ENCODE results near the gene MLPH.
"Not testable (repeated sequence)": the region's sequence is repeated elsewhere in the genome, so short reads cannot be mapped to it uniquely, and the experiment has no call there.

The MLPH gene

GRCh38 chr2:237459741-237460174, 27.3 kb upstream of the MLPH start:
- Mint-ChIP-seq H3K9me3 (peaks cover 16% of the 10 kb centered on the region), H3K4me1 (peaks cover 14% of the 10 kb centered on the region), H3K36me3 (ENCODE audit: low read depth) (no peaks in the 10 kb centered on the region), H3K27ac (no peak overlapping the region), H3K27me3 (ENCODE audit: low read depth, poor library complexity) (peaks cover 21% of the 10 kb centered on the region), H3K4me3 (no peak overlapping the region)
- TF ChIP-seq CTCF (IDR thresholded peaks at IDR 0.05) = no peak
- DNase-seq = no peak

GRCh38 chr2:237464757-237465391, 22.2 kb upstream of the MLPH start:
- Mint-ChIP-seq H3K36me3 (ENCODE audit: low read depth) (no peaks in the 10 kb centered on the region), H3K9me3 (peaks cover 6% of the 10 kb centered on the region), H3K27ac (no peak overlapping the region), H3K27me3 (ENCODE audit: low read depth, poor library complexity) (peaks cover 8% of the 10 kb centered on the region), H3K4me1 (peaks cover 5% of the 10 kb centered on the region), H3K4me3 (no peak overlapping the region)
- TF ChIP-seq CTCF (IDR thresholded peaks at IDR 0.05) = no peak
- DNase-seq = no peak

GRCh38 chr2:237465515-237466148, 21.4 kb upstream of the MLPH start:
- peak overlapping the region; percentile 85 for H3K27ac Mint-ChIP-seq
- no peak for TF ChIP-seq CTCF (IDR thresholded peaks at IDR 0.05)
- DNase-seq = no peak
- no peaks in the 10 kb centered on the region for H3K36me3 Mint-ChIP-seq (ENCODE audit: low read depth)
- no peak overlapping the region for H3K4me3 Mint-ChIP-seq
- H3K27me3 Mint-ChIP-seq (ENCODE audit: low read depth, poor library complexity) = peaks cover 7% of the 10 kb centered on the region
- H3K4me1 Mint-ChIP-seq = peaks cover 9% of the 10 kb centered on the region
- peaks cover 6% of the 10 kb centered on the region for H3K9me3 Mint-ChIP-seq

- peaks cover 14% of the 10 kb centered on the region for H3K4me1 Mint-ChIP-seq
- H3K4me3 Mint-ChIP-seq = no peak overlapping the region
- no peak for DNase-seq
- peaks cover 6% of the 10 kb centered on the region for H3K9me3 Mint-ChIP-seq
- no peaks in the 10 kb centered on the region for H3K36me3 Mint-ChIP-seq (ENCODE audit: low read depth)
- H3K27ac Mint-ChIP-seq = peak overlapping the region; percentile 85
- peaks cover 7% of the 10 kb centered on the region for H3K27me3 Mint-ChIP-seq (ENCODE audit: low read depth, poor library complexity)
- no peak for TF ChIP-seq CTCF (IDR thresholded peaks at IDR 0.05)
These were observed 20.8 kb upstream of the MLPH start for GRCh38 chr2:237466211-237466610.

GRCh38 chr2:237467447-237468179, 19.4 kb upstream of the MLPH start:
- Mint-ChIP-seq H3K4me1 (peaks cover 16% of the 10 kb centered on the region), H3K9me3 (peaks cover 4% of the 10 kb centered on the region), H3K4me3 (no peak overlapping the region), H3K27me3 (ENCODE audit: low read depth, poor library complexity) (peaks cover 3% of the 10 kb centered on the region), H3K27ac (no peak overlapping the region), H3K36me3 (ENCODE audit: low read depth) (no peaks in the 10 kb centered on the region)
- no peak for DNase-seq
- no peak for TF ChIP-seq CTCF (IDR thresholded peaks at IDR 0.05)

GRCh38 chr2:237469410-237469809, 17.6 kb upstream of the MLPH start:
- H3K4me3 Mint-ChIP-seq; H3K36me3 Mint-ChIP-seq (ENCODE audit: low read depth); H3K27me3 Mint-ChIP-seq (ENCODE audit: low read depth, poor library complexity); DNase-seq; H3K9me3 Mint-ChIP-seq: not testable (repeated sequence)
- Mint-ChIP-seq H3K4me1 (peaks cover 16% of the 10 kb centered on the region), H3K27ac (peak overlapping the region; percentile 60)
